Measurements from ENCODE around the gene CDC42. TPM values are rescaled to one million over a fixed set of nuclear protein-coding genes. Genes with fewer than 3 reads are reported as not detected.
A peak's percentile ranks its signal among the peaks of the same experiment; 100 is the strongest.
"Not testable (repeated sequence)": the region's sequence is repeated elsewhere in the genome, so short reads cannot be mapped to it uniquely, and the experiment has no call there.

CDC42 gene
- 331 TPM for polyA plus RNA-seq (2013)

- CTCF ChIA-PET: interaction anchor here (0.9 to 2.3 kb wide), 6 partner anchors 11 to 25 kb away, joined by 3 to 10 read pairs (median 6); no protein-coding TSS in a partner anchor
- DNase-seq: peak; percentile 97 to 98 (median 98)
- no peaks in the 10 kb centered on the region for H3K27me3 ChIP-seq (replicated peaks in 2 of 5; ENCODE audit: control insufficient read depth in 4 of 5, insufficient read depth in 5 of 5, low read length in 4 of 5)
- H3K27ac ChIP-seq (ENCODE audit: insufficient read depth in 1 of 2, low read depth in 1 of 2, low read length in 2 of 2, poor library complexity in 1 of 2, severe bottlenecking in 2 of 2): peak within 1 kb of the TSS; percentile 94 to 97
- peaks cover 16 to 43% (median 33%) of the 10 kb centered on the region in 4 experiments for H3K4me1 ChIP-seq (ENCODE audit: control extremely low read depth in 1 of 4, control insufficient read depth in 4 of 4, insufficient read depth in 4 of 4, low read length in 3 of 4)
- 29% methylated on average over 46 of the region's 81 CpGs for WGBS (ENCODE audit: insufficient coverage)
- no peaks in the 10 kb centered on the region for H3K9me3 ChIP-seq (ENCODE audit: control extremely low read depth in 1 of 5, control insufficient read depth in 4 of 5, insufficient read depth in 2 of 5, low read depth in 1 of 5, low read length in 4 of 5)
- H3K4me3 ChIP-seq (ENCODE audit: control insufficient read depth in 1 of 7, extremely low read depth in 1 of 7, insufficient read depth in 4 of 7, low read depth in 2 of 7, low read length in 6 of 7): peak within 1 kb of the TSS; percentile 78 to 97 (median 88)
- H3K36me3 ChIP-seq (ENCODE audit: control insufficient read depth in 4 of 4, insufficient read depth in 4 of 4, low read length in 3 of 4): peaks cover 0 to 4% (median 2%) of the 10 kb centered on the region in 4 experiments
- POLR2A ChIA-PET: interaction anchor here (0.6 to 2.7 kb wide), 14 partner anchors 9 to 225 kb away, joined by 3 to 42 read pairs (median 4); no protein-coding TSS in a partner anchor
Observed at GRCh38 chr1:22052115-22053016, at the start of gene CDC42. CDC42 (plus strand) TSS chr1:22052709; CDS start chr1:22078479, 25,770 bp downstream.

DNA sequence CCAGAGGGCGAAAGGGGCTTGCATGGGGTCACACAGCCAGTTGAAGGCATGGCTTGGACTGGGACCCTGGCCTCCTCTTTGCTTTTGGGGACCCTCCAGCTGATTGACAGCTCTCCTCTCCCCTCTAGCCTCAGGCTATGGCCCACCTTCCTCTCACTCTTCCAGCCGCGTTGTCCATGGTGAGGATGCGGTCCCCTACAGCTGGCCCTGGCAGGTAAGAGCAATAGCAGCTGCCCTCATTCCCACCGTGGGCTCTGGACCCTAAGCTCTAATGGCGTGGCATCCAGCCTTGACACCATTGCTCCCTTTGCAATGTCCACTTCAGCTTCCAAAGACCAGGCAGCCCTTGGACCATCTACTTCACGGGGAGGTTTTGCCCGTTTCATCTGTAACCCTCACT is 49.6 kb upstream of the CDC42 start:
- H3K27ac ChIP-seq (ENCODE audit: insufficient read depth in 1 of 2, low read depth in 1 of 2, low read length in 2 of 2, poor library complexity in 1 of 2, severe bottlenecking in 2 of 2); CTCF ChIA-PET; H3K4me3 ChIP-seq (ENCODE audit: control insufficient read depth in 1 of 7, extremely low read depth in 1 of 7, insufficient read depth in 4 of 7, low read depth in 2 of 7, low read length in 6 of 7); H3K27me3 ChIP-seq (replicated peaks in 2 of 5; ENCODE audit: control insufficient read depth in 4 of 5, insufficient read depth in 5 of 5, low read length in 4 of 5); POLR2A ChIA-PET; H3K9me3 ChIP-seq (ENCODE audit: control extremely low read depth in 1 of 5, control insufficient read depth in 4 of 5, insufficient read depth in 2 of 5, low read depth in 1 of 5, low read length in 4 of 5); H3K4me1 ChIP-seq (ENCODE audit: control extremely low read depth in 1 of 4, control insufficient read depth in 4 of 4, insufficient read depth in 4 of 4, low read length in 3 of 4); DNase-seq; H3K36me3 ChIP-seq (ENCODE audit: control insufficient read depth in 4 of 4, insufficient read depth in 4 of 4, low read length in 3 of 4): not testable (repeated sequence)
- WGBS (ENCODE audit: insufficient coverage): 98% methylated on average over 7 of the region's 8 CpGs

DNA sequence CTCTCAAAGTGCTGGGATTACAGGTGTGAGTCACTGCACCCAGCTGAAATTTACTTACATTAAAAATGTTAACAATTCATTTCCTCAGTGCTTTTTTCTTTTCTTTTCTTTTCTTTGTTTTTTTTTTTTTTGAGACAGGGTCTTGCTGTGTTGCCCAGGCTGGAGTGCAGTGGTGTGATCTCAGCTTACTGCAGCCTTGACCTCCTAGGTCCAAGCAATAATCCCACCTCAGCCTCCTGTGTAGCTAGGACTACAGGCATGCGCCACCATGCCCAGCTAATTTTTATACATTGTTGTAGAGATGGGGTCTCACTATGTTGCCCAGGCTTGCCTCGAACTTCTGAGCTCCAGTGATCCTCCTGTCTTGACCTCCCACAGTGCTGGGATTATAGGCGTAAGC is 48.5 kb upstream of the CDC42 start:
- H3K27ac ChIP-seq (ENCODE audit: insufficient read depth in 1 of 2, low read depth in 1 of 2, low read length in 2 of 2, poor library complexity in 1 of 2, severe bottlenecking in 2 of 2); CTCF ChIA-PET; POLR2A ChIA-PET; DNase-seq; H3K9me3 ChIP-seq (ENCODE audit: control extremely low read depth in 1 of 5, control insufficient read depth in 4 of 5, insufficient read depth in 2 of 5, low read depth in 1 of 5, low read length in 4 of 5); H3K36me3 ChIP-seq (ENCODE audit: control insufficient read depth in 4 of 4, insufficient read depth in 4 of 4, low read length in 3 of 4); H3K27me3 ChIP-seq (replicated peaks in 2 of 5; ENCODE audit: control insufficient read depth in 4 of 5, insufficient read depth in 5 of 5, low read length in 4 of 5); H3K4me3 ChIP-seq (ENCODE audit: control insufficient read depth in 1 of 7, extremely low read depth in 1 of 7, insufficient read depth in 4 of 7, low read depth in 2 of 7, low read length in 6 of 7); H3K4me1 ChIP-seq (ENCODE audit: control extremely low read depth in 1 of 4, control insufficient read depth in 4 of 4, insufficient read depth in 4 of 4, low read length in 3 of 4): not testable (repeated sequence)
- no CpG with 5 or more reads among the region's 3 CpGs for WGBS (ENCODE audit: insufficient coverage)

DNA sequence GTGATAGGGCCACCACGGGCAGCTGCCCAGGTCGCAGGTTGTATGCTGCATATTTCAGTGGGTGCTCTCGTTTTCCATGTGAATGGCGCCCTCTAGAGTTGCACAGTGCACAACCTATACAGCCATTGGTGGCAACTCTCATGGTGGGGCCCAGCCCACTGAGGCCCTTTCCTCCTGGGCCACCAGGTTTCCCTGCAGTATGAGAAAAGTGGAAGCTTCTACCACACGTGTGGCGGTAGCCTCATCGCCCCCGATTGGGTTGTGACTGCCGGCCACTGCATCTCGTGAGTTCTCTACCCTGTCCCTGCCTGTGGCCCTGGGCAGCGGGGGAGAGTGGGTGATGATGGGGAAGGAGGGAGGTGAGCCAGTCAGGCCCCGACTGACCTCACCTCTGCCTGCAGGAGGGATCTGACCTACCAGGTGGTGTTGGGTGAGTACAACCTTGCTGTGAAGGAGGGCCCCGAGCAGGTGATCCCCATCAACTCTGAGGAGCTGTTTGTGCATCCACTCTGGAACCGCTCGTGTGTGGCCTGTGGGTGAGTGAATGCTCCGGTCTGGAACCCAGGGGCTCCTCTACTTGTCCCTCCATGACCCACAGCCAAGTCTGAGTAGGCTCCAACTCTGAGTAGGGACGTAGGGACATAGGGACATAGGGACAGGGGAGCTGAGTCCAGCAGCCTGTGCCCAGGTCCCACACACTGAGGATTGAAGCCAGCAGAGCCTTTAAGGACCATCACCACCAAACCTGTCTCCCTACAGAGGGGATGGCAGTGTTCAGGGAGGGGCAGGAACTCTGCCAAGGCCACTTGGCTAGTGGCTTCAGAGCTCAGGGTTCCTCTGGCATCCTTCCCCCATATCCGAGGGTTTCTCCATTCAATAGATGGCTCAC is 47.0 kb upstream of the CDC42 start:
- DNase-seq: peak; percentile 47 to 51 (median 49)
- 93% methylated on average over 16 of the region's 18 CpGs for WGBS (ENCODE audit: insufficient coverage)
- POLR2A ChIA-PET: not testable (repeated sequence)

DNA sequence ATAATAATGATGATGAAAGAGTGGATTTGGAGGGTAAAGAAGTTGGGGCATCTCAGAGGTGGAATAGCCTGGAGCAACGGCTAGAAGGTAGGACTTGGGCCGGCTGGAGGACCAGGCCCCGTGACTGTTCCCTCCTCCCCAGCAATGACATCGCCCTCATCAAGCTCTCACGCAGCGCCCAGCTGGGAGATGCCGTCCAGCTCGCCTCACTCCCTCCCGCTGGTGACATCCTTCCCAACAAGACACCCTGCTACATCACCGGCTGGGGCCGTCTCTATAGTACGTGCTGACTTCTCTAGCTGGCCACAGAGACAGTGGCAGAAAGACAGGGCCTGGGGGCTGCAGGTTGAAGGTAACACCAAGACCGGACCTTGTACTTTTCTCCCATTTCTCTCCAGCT is 45.8 kb upstream of the CDC42 start:
- H3K4me1 ChIP-seq (ENCODE audit: control extremely low read depth in 1 of 4, control insufficient read depth in 4 of 4, insufficient read depth in 4 of 4, low read length in 3 of 4); H3K27ac ChIP-seq (ENCODE audit: insufficient read depth in 1 of 2, low read depth in 1 of 2, low read length in 2 of 2, poor library complexity in 1 of 2, severe bottlenecking in 2 of 2); H3K36me3 ChIP-seq (ENCODE audit: control insufficient read depth in 4 of 4, insufficient read depth in 4 of 4, low read length in 3 of 4); POLR2A ChIA-PET; H3K27me3 ChIP-seq (replicated peaks in 2 of 5; ENCODE audit: control insufficient read depth in 4 of 5, insufficient read depth in 5 of 5, low read length in 4 of 5); H3K4me3 ChIP-seq (ENCODE audit: control insufficient read depth in 1 of 7, extremely low read depth in 1 of 7, insufficient read depth in 4 of 7, low read depth in 2 of 7, low read length in 6 of 7); H3K9me3 ChIP-seq (ENCODE audit: control extremely low read depth in 1 of 5, control insufficient read depth in 4 of 5, insufficient read depth in 2 of 5, low read depth in 1 of 5, low read length in 4 of 5); DNase-seq: not testable (repeated sequence)
- CTCF ChIA-PET: interaction anchor here (1.3 to 1.4 kb wide), 2 partner anchors 15 to 42 kb away, joined by 3 to 4 read pairs; no protein-coding TSS in a partner anchor
- WGBS (ENCODE audit: insufficient coverage): 0% methylated on average over 1 of the region's 13 CpGs

More for the DNA sequence above, 47.0 kb upstream of the CDC42 start:
- H3K4me3 ChIP-seq (ENCODE audit: control insufficient read depth in 1 of 7, extremely low read depth in 1 of 7, insufficient read depth in 4 of 7, low read depth in 2 of 7, low read length in 6 of 7); H3K36me3 ChIP-seq (ENCODE audit: control insufficient read depth in 4 of 4, insufficient read depth in 4 of 4, low read length in 3 of 4); H3K27ac ChIP-seq (ENCODE audit: insufficient read depth in 1 of 2, low read depth in 1 of 2, low read length in 2 of 2, poor library complexity in 1 of 2, severe bottlenecking in 2 of 2); H3K27me3 ChIP-seq (replicated peaks in 2 of 5; ENCODE audit: control insufficient read depth in 4 of 5, insufficient read depth in 5 of 5, low read length in 4 of 5); H3K9me3 ChIP-seq (ENCODE audit: control extremely low read depth in 1 of 5, control insufficient read depth in 4 of 5, insufficient read depth in 2 of 5, low read depth in 1 of 5, low read length in 4 of 5); H3K4me1 ChIP-seq (ENCODE audit: control extremely low read depth in 1 of 4, control insufficient read depth in 4 of 4, insufficient read depth in 4 of 4, low read length in 3 of 4): not testable (repeated sequence)
- CTCF ChIA-PET: interaction anchor here (1.3 to 1.4 kb wide), 2 partner anchors 16 to 41 kb away, joined by 3 to 4 read pairs; no protein-coding TSS in a partner anchor

DNA sequence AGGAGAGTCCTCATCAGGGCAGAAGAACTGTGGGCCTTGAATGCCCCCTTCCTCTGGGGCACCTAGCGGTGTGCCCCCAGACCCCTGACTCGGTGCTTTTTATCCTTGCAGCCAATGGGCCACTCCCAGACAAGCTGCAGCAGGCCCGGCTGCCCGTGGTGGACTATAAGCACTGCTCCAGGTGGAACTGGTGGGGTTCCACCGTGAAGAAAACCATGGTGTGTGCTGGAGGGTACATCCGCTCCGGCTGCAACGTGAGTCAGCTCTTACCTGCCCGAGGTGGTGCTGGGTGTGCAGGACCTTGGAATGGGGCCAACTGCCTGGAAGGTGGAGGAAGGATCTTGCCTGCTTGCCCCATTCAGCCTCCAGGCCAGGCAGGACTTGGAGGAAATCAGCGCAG is 45.2 kb upstream of the CDC42 start:
- DNase-seq; H3K27ac ChIP-seq (ENCODE audit: insufficient read depth in 1 of 2, low read depth in 1 of 2, low read length in 2 of 2, poor library complexity in 1 of 2, severe bottlenecking in 2 of 2); H3K4me1 ChIP-seq (ENCODE audit: control extremely low read depth in 1 of 4, control insufficient read depth in 4 of 4, insufficient read depth in 4 of 4, low read length in 3 of 4); POLR2A ChIA-PET; H3K4me3 ChIP-seq (ENCODE audit: control insufficient read depth in 1 of 7, extremely low read depth in 1 of 7, insufficient read depth in 4 of 7, low read depth in 2 of 7, low read length in 6 of 7); CTCF ChIA-PET; H3K36me3 ChIP-seq (ENCODE audit: control insufficient read depth in 4 of 4, insufficient read depth in 4 of 4, low read length in 3 of 4); H3K27me3 ChIP-seq (replicated peaks in 2 of 5; ENCODE audit: control insufficient read depth in 4 of 5, insufficient read depth in 5 of 5, low read length in 4 of 5); H3K9me3 ChIP-seq (ENCODE audit: control extremely low read depth in 1 of 5, control insufficient read depth in 4 of 5, insufficient read depth in 2 of 5, low read depth in 1 of 5, low read length in 4 of 5): not testable (repeated sequence)
- WGBS (ENCODE audit: insufficient coverage): 90% methylated on average over 2 of the region's 10 CpGs

All from common myeloid progenitor, CD34-positive (primary cell).